Stomach (tissue), 4 donors: ENCODE results near the gene SPPL2C.

Experiments
- EP300 ChIP-seq: sonication (generic); formaldehyde crosslinking; IDR thresholded peaks from one replicate; pipeline ENCODE4 v1.6.1; 2017; ENCODE audit warnings: antibody characterized with exemption
- POLR2AphosphoS5 ChIP-seq, 3 donors: sonication (generic); formaldehyde crosslinking; IDR thresholded peaks; one replicate each; pipeline ENCODE4 v1.6.1; 2016; ENCODE audit warnings: antibody characterized with exemption in 3 of 3
- TF ChIP-seq, protein P1 (sequence below), 7 experiments: fragments of 450-650 bp in 4 of 7; fragments of 200-600 bp in 3 of 7; sonication (generic) in 3 of 7; IDR thresholded peaks; one replicate each; pipeline ENCODE4 v1.5.1; 2016 to 2019; ENCODE audit warnings: antibody characterized with exemption in 7 of 7, control low read depth in 2 of 7, mild to moderate bottlenecking in 1 of 7

- TF ChIP-seq EP300: no peak
- TF ChIP-seq, protein P1, sequence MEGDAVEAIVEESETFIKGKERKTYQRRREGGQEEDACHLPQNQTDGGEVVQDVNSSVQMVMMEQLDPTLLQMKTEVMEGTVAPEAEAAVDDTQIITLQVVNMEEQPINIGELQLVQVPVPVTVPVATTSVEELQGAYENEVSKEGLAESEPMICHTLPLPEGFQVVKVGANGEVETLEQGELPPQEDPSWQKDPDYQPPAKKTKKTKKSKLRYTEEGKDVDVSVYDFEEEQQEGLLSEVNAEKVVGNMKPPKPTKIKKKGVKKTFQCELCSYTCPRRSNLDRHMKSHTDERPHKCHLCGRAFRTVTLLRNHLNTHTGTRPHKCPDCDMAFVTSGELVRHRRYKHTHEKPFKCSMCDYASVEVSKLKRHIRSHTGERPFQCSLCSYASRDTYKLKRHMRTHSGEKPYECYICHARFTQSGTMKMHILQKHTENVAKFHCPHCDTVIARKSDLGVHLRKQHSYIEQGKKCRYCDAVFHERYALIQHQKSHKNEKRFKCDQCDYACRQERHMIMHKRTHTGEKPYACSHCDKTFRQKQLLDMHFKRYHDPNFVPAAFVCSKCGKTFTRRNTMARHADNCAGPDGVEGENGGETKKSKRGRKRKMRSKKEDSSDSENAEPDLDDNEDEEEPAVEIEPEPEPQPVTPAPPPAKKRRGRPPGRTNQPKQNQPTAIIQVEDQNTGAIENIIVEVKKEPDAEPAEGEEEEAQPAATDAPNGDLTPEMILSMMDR (IDR thresholded peaks at IDR 0.05): peak in 5 of 7 experiments; percentile 38 to 86 (median 76)
- no peak for TF ChIP-seq POLR2AphosphoS5 (IDR thresholded peaks at IDR 0.05)
Measured at GRCh38 chr17:45852535-45853297, 8.0 kb downstream of the SPPL2C start.
